ENCODE results near the gene MAML3. TPM values are rescaled to one million over a fixed set of nuclear protein-coding genes. Genes with fewer than 3 reads are reported as not detected.

The MAML3 gene
- total RNA-seq, 2 experiments from 2014 or later, result 2.5 to 2.9 TPM

DNA sequence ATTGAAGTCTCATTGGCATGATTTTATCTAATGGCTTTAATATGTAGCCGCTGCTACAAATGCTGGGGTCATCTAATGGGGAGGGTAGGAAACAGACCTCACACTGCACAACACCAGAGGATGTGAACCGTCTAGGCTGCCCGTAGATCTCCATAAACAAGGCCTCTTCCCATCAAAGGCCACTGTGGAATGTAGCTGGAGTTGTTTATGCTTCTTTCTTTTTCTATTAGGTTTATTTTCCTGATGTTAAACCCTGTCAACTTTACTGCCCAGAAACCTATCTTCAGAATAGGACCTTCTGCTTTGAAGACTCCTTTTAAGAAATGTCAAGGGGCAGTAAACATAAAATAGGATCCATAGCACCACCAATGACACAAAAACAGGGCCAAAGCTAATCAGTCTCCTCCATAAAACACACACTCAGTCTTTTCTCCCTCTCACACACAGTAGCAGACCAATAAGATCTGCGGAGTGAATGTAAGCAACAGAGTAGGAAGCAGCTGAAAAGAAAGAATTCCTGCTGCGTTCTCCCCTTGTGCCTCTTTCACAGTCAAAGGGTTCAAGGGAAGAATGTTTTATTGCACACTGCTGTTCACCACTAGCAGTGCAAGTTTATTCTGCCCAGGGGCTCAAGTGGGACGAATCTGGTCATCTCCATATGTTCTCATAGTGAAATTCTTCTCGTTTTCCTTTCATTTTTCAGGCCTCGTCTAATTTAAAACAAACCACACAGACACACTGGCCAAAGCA lies 72.2 kb downstream of the MAML3 start:
- H3K4me3 ChIP-seq (ENCODE audit: low read length), result no peak overlapping the region

DNA sequence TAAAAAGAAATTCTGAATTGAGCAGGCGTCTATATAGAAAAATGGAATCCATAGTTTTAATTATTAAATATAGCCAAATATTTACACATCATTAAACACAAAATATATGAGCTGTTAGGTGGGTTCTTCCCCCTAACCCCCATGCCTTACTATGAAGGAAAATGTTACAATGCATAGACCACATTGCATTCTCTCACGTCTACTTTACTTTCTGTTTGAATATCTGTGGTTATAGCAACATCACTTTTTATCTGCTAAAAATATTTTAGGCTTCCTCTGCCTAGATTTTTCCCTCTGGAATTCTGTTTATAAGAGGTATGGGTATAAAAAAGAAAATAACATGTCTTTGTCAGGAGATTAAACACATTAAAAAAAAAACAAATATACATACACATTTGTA lies 73.1 kb downstream of the MAML3 start:
- Histone ChIP-seq H3K36me3 (ENCODE audit: insufficient read depth, low read length) (no peaks in the 10 kb centered on the region), H3K27me3 (ENCODE audit: control insufficient read depth in 1 of 2, insufficient read depth in 2 of 2, low read length in 2 of 2) (no peaks in the 10 kb centered on the region), H3K4me3 (ENCODE audit: low read length) (no peak overlapping the region), H3K4me1 (ENCODE audit: insufficient read depth, low read length) (peaks cover 8% of the 10 kb centered on the region), H3K9me3 (ENCODE audit: control insufficient read depth in 1 of 2, insufficient read depth in 1 of 2, low read length in 2 of 2) (no peaks in the 10 kb centered on the region), H3K27ac (ENCODE audit: low read depth in 1 of 2, low read length in 2 of 2) (no peak overlapping the region)
- no peaks in the 10 kb centered on the region for H3K27me3 Mint-ChIP-seq
- intact Hi-C loops (cut with DNase I, micrococcal nuclease), result no loop called here
- CTCF ChIA-PET, result no interaction called here
- ATAC-seq (ENCODE audit: poor library complexity) (no peak), DNase-seq (no peak)
- H3K27ac Mint-ChIP-seq, result no peak overlapping the region
- H3K36me3 Mint-ChIP-seq (ENCODE audit: low read depth), result no peaks in the 10 kb centered on the region
- H3K9me3 Mint-ChIP-seq, result no peaks in the 10 kb centered on the region
- no peak overlapping the region for H3K4me3 Mint-ChIP-seq
- POLR2A ChIA-PET, result interaction anchor here (1.4 kb wide), 1 partner anchor 10 kb away, joined by 3 read pairs; no protein-coding TSS in a partner anchor
- peaks cover 28% of the 10 kb centered on the region for H3K4me1 Mint-ChIP-seq (ENCODE audit: low read depth)
- TF ChIP-seq, protein P1, sequence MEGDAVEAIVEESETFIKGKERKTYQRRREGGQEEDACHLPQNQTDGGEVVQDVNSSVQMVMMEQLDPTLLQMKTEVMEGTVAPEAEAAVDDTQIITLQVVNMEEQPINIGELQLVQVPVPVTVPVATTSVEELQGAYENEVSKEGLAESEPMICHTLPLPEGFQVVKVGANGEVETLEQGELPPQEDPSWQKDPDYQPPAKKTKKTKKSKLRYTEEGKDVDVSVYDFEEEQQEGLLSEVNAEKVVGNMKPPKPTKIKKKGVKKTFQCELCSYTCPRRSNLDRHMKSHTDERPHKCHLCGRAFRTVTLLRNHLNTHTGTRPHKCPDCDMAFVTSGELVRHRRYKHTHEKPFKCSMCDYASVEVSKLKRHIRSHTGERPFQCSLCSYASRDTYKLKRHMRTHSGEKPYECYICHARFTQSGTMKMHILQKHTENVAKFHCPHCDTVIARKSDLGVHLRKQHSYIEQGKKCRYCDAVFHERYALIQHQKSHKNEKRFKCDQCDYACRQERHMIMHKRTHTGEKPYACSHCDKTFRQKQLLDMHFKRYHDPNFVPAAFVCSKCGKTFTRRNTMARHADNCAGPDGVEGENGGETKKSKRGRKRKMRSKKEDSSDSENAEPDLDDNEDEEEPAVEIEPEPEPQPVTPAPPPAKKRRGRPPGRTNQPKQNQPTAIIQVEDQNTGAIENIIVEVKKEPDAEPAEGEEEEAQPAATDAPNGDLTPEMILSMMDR (IDR thresholded peaks at IDR 0.05), result no peak

More for the DNA sequence above, 72.2 kb downstream of the MAML3 start:
- no peak overlapping the region for H3K4me3 Mint-ChIP-seq
- intact Hi-C loops (cut with DNase I, micrococcal nuclease), result no loop called here
- DNase-seq (no peak), ATAC-seq (ENCODE audit: poor library complexity) (no peak)
- no peaks in the 10 kb centered on the region for H3K36me3 Mint-ChIP-seq (ENCODE audit: low read depth)
- ChIA-PET POLR2A (interaction anchor here (1.4 kb wide), 1 partner anchor 11 kb away, joined by 3 read pairs; no protein-coding TSS in a partner anchor), CTCF (no interaction called here)
- H3K9me3 Mint-ChIP-seq, result no peaks in the 10 kb centered on the region
- TF ChIP-seq, protein P1 (IDR thresholded peaks at IDR 0.05), result no peak
- no peaks in the 10 kb centered on the region for H3K9me3 ChIP-seq (ENCODE audit: control insufficient read depth in 1 of 2, insufficient read depth in 1 of 2, low read length in 2 of 2)
- no peak overlapping the region for H3K27ac Mint-ChIP-seq
- no peaks in the 10 kb centered on the region for H3K36me3 ChIP-seq (ENCODE audit: insufficient read depth, low read length)
- no peaks in the 10 kb centered on the region for H3K4me1 ChIP-seq (ENCODE audit: insufficient read depth, low read length)
- no peaks in the 10 kb centered on the region for H3K27me3 Mint-ChIP-seq
- peaks cover 20% of the 10 kb centered on the region for H3K4me1 Mint-ChIP-seq (ENCODE audit: low read depth)
- H3K27me3 ChIP-seq (ENCODE audit: control insufficient read depth in 1 of 2, insufficient read depth in 2 of 2, low read length in 2 of 2), result no peaks in the 10 kb centered on the region
- no peak overlapping the region for H3K27ac ChIP-seq (ENCODE audit: low read depth in 1 of 2, low read length in 2 of 2)

DNA sequence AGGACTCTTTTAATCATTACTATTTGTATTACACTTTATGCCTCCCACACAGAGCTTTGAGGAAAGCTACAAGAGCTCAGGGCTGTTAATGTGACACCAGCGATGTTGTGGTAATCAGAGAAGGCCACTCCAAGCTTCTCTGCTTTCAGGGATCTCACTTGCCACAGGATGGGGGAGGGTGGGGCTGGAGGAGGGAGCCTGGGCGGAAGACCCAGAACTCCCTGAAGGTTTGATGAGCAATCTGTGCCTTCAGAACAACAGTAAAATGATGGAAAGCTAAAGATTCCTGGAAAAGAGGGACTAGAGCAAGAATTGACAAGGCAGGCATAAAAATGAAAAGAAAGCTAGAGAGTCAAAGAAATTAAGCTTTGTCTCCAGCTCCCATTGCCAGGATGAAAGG lies 75.6 kb downstream of the MAML3 start:
- POLR2A ChIA-PET, result no interaction called here
- H3K4me1 ChIP-seq (ENCODE audit: insufficient read depth, low read length), result peaks cover 11% of the 10 kb centered on the region

More for the DNA sequence above, 75.6 kb downstream of the MAML3 start:
- no peak overlapping the region for H3K27ac ChIP-seq (ENCODE audit: low read depth in 1 of 2, low read length in 2 of 2)
- Mint-ChIP-seq H3K9me3 (no peaks in the 10 kb centered on the region), H3K27ac (no peak overlapping the region), H3K27me3 (no peaks in the 10 kb centered on the region), H3K4me3 (no peak overlapping the region), H3K4me1 (ENCODE audit: low read depth) (peaks cover 32% of the 10 kb centered on the region), H3K36me3 (ENCODE audit: low read depth) (no peaks in the 10 kb centered on the region)
- H3K9me3 ChIP-seq (ENCODE audit: control insufficient read depth in 1 of 2, insufficient read depth in 1 of 2, low read length in 2 of 2), result no peaks in the 10 kb centered on the region
- H3K27me3 ChIP-seq (ENCODE audit: control insufficient read depth in 1 of 2, insufficient read depth in 2 of 2, low read length in 2 of 2), result no peaks in the 10 kb centered on the region
- ATAC-seq (ENCODE audit: poor library complexity) (no peak), DNase-seq (no peak)
- CTCF ChIA-PET, result no interaction called here
- intact Hi-C loops (cut with DNase I, micrococcal nuclease), result no loop called here
- H3K36me3 ChIP-seq (ENCODE audit: insufficient read depth, low read length), result no peaks in the 10 kb centered on the region
- no peak overlapping the region for H3K4me3 ChIP-seq (ENCODE audit: low read length)
- TF ChIP-seq, protein P1 (IDR thresholded peaks at IDR 0.05), result no peak

All from CD4-positive, alpha-beta T cell (primary cell).